Measurements from ENCODE around the gene AKAP6.

Gene AKAP6

GRCh38 chr14:32345311-32345791 is 16.3 kb downstream of the AKAP6 start:
- Histone ChIP-seq H3K27ac (ENCODE audit: insufficient read depth, low read length, poor library complexity, severe bottlenecking) (no peak overlapping the region), H3K4me3 (ENCODE audit: insufficient read depth, low read depth, low read length, poor library complexity, severe bottlenecking) (no peak overlapping the region), H3K4me1 (ENCODE audit: control insufficient read depth, insufficient read depth, low read length, poor library complexity, severe bottlenecking) (peaks cover 2% of the 10 kb centered on the region), H3K27me3 (replicated peaks; ENCODE audit: control insufficient read depth, insufficient read depth, low read length, poor library complexity, severe bottlenecking) (no peaks in the 10 kb centered on the region), H3K9me3 (ENCODE audit: control insufficient read depth, low read length) (no peaks in the 10 kb centered on the region), H3K36me3 (ENCODE audit: control insufficient read depth, insufficient read depth, low read length) (no peaks in the 10 kb centered on the region)
- no peak for DNase-seq

GRCh38 chr14:32349322-32349721 is 20.2 kb downstream of the AKAP6 start:
- no peaks in the 10 kb centered on the region for H3K4me1 ChIP-seq (ENCODE audit: control insufficient read depth, insufficient read depth, low read length, poor library complexity, severe bottlenecking)
- no peak overlapping the region for H3K4me3 ChIP-seq (ENCODE audit: insufficient read depth, low read depth, low read length, poor library complexity, severe bottlenecking)
- no peaks in the 10 kb centered on the region for H3K9me3 ChIP-seq (ENCODE audit: control insufficient read depth, low read length)
- no peak overlapping the region for H3K27ac ChIP-seq (ENCODE audit: insufficient read depth, low read length, poor library complexity, severe bottlenecking)
- DNase-seq, result no peak
- no peaks in the 10 kb centered on the region for H3K36me3 ChIP-seq (ENCODE audit: control insufficient read depth, insufficient read depth, low read length)
- H3K27me3 ChIP-seq (replicated peaks; ENCODE audit: control insufficient read depth, insufficient read depth, low read length, poor library complexity, severe bottlenecking), result no peaks in the 10 kb centered on the region

- Histone ChIP-seq H3K36me3 (ENCODE audit: control insufficient read depth, insufficient read depth, low read length) (no peaks in the 10 kb centered on the region), H3K27ac (ENCODE audit: insufficient read depth, low read length, poor library complexity, severe bottlenecking) (no peak overlapping the region), H3K4me3 (ENCODE audit: insufficient read depth, low read depth, low read length, poor library complexity, severe bottlenecking) (no peak overlapping the region), H3K27me3 (replicated peaks; ENCODE audit: control insufficient read depth, insufficient read depth, low read length, poor library complexity, severe bottlenecking) (no peaks in the 10 kb centered on the region), H3K9me3 (ENCODE audit: control insufficient read depth, low read length) (no peaks in the 10 kb centered on the region), H3K4me1 (ENCODE audit: control insufficient read depth, insufficient read depth, low read length, poor library complexity, severe bottlenecking) (no peaks in the 10 kb centered on the region)
- no peak for DNase-seq
Measured at GRCh38 chr14:32350020-32350419, 20.9 kb downstream of the AKAP6 start.

GRCh38 chr14:32352631-32353030 is 23.5 kb downstream of the AKAP6 start:
- no peak for DNase-seq
- Histone ChIP-seq H3K27me3 (replicated peaks; ENCODE audit: control insufficient read depth, insufficient read depth, low read length, poor library complexity, severe bottlenecking) (no peaks in the 10 kb centered on the region), H3K9me3 (ENCODE audit: control insufficient read depth, low read length) (no peaks in the 10 kb centered on the region)

GRCh38 chr14:32354716-32355115 is 25.6 kb downstream of the AKAP6 start:
- no peak overlapping the region for H3K27ac ChIP-seq (ENCODE audit: insufficient read depth, low read length, poor library complexity, severe bottlenecking)
- DNase-seq, result no peak

More at GRCh38 chr14:32352631-32353030, 23.5 kb downstream of the AKAP6 start:
- Histone ChIP-seq H3K27ac (ENCODE audit: insufficient read depth, low read length, poor library complexity, severe bottlenecking) (no peak overlapping the region), H3K4me1 (ENCODE audit: control insufficient read depth, insufficient read depth, low read length, poor library complexity, severe bottlenecking) (no peaks in the 10 kb centered on the region), H3K4me3 (ENCODE audit: insufficient read depth, low read depth, low read length, poor library complexity, severe bottlenecking) (no peak overlapping the region), H3K36me3 (ENCODE audit: control insufficient read depth, insufficient read depth, low read length) (no peaks in the 10 kb centered on the region)

GRCh38 chr14:32358781-32359180 is 29.7 kb downstream of the AKAP6 start:
- Histone ChIP-seq H3K9me3 (ENCODE audit: control insufficient read depth, low read length) (no peaks in the 10 kb centered on the region), H3K27ac (ENCODE audit: insufficient read depth, low read length, poor library complexity, severe bottlenecking) (no peak overlapping the region), H3K4me3 (ENCODE audit: insufficient read depth, low read depth, low read length, poor library complexity, severe bottlenecking) (no peak overlapping the region), H3K36me3 (ENCODE audit: control insufficient read depth, insufficient read depth, low read length) (no peaks in the 10 kb centered on the region), H3K4me1 (ENCODE audit: control insufficient read depth, insufficient read depth, low read length, poor library complexity, severe bottlenecking) (no peaks in the 10 kb centered on the region), H3K27me3 (replicated peaks; ENCODE audit: control insufficient read depth, insufficient read depth, low read length, poor library complexity, severe bottlenecking) (no peaks in the 10 kb centered on the region)
- DNase-seq, result no peak

More at GRCh38 chr14:32354716-32355115, 25.6 kb downstream of the AKAP6 start:
- Histone ChIP-seq H3K4me1 (ENCODE audit: control insufficient read depth, insufficient read depth, low read length, poor library complexity, severe bottlenecking) (no peaks in the 10 kb centered on the region), H3K27me3 (replicated peaks; ENCODE audit: control insufficient read depth, insufficient read depth, low read length, poor library complexity, severe bottlenecking) (no peaks in the 10 kb centered on the region), H3K36me3 (ENCODE audit: control insufficient read depth, insufficient read depth, low read length) (no peaks in the 10 kb centered on the region), H3K4me3 (ENCODE audit: insufficient read depth, low read depth, low read length, poor library complexity, severe bottlenecking) (no peak overlapping the region), H3K9me3 (ENCODE audit: control insufficient read depth, low read length) (no peaks in the 10 kb centered on the region)

- no peaks in the 10 kb centered on the region for H3K27me3 ChIP-seq (replicated peaks; ENCODE audit: control insufficient read depth, insufficient read depth, low read length, poor library complexity, severe bottlenecking)
- H3K4me3 ChIP-seq (ENCODE audit: insufficient read depth, low read depth, low read length, poor library complexity, severe bottlenecking), result no peak overlapping the region
- no peaks in the 10 kb centered on the region for H3K36me3 ChIP-seq (ENCODE audit: control insufficient read depth, insufficient read depth, low read length)
- no peaks in the 10 kb centered on the region for H3K9me3 ChIP-seq (ENCODE audit: control insufficient read depth, low read length)
- no peaks in the 10 kb centered on the region for H3K4me1 ChIP-seq (ENCODE audit: control insufficient read depth, insufficient read depth, low read length, poor library complexity, severe bottlenecking)
- no peak for DNase-seq
- H3K27ac ChIP-seq (ENCODE audit: insufficient read depth, low read length, poor library complexity, severe bottlenecking), result no peak overlapping the region
Measured at GRCh38 chr14:32361674-32362073, 32.6 kb downstream of the AKAP6 start.

- no peak for DNase-seq
- no peaks in the 10 kb centered on the region for H3K27me3 ChIP-seq (replicated peaks; ENCODE audit: control insufficient read depth, insufficient read depth, low read length, poor library complexity, severe bottlenecking)
- no peaks in the 10 kb centered on the region for H3K4me1 ChIP-seq (ENCODE audit: control insufficient read depth, insufficient read depth, low read length, poor library complexity, severe bottlenecking)
Measured at GRCh38 chr14:32363761-32364160, 34.7 kb downstream of the AKAP6 start.

GRCh38 chr14:32364941-32365340 is 35.8 kb downstream of the AKAP6 start:
- no peak for DNase-seq
- Histone ChIP-seq H3K4me1 (ENCODE audit: control insufficient read depth, insufficient read depth, low read length, poor library complexity, severe bottlenecking) (no peaks in the 10 kb centered on the region), H3K36me3 (ENCODE audit: control insufficient read depth, insufficient read depth, low read length) (no peaks in the 10 kb centered on the region), H3K4me3 (ENCODE audit: insufficient read depth, low read depth, low read length, poor library complexity, severe bottlenecking) (no peak overlapping the region), H3K27me3 (replicated peaks; ENCODE audit: control insufficient read depth, insufficient read depth, low read length, poor library complexity, severe bottlenecking) (no peaks in the 10 kb centered on the region), H3K9me3 (ENCODE audit: control insufficient read depth, low read length) (no peaks in the 10 kb centered on the region), H3K27ac (ENCODE audit: insufficient read depth, low read length, poor library complexity, severe bottlenecking) (no peak overlapping the region)

More at GRCh38 chr14:32363761-32364160, 34.7 kb downstream of the AKAP6 start:
- H3K27ac ChIP-seq (ENCODE audit: insufficient read depth, low read length, poor library complexity, severe bottlenecking), result no peak overlapping the region
- H3K36me3 ChIP-seq (ENCODE audit: control insufficient read depth, insufficient read depth, low read length), result no peaks in the 10 kb centered on the region
- H3K4me3 ChIP-seq (ENCODE audit: insufficient read depth, low read depth, low read length, poor library complexity, severe bottlenecking), result no peak overlapping the region
- H3K9me3 ChIP-seq (ENCODE audit: control insufficient read depth, low read length), result no peaks in the 10 kb centered on the region

- Histone ChIP-seq H3K27me3 (replicated peaks; ENCODE audit: control insufficient read depth, insufficient read depth, low read length, poor library complexity, severe bottlenecking) (no peaks in the 10 kb centered on the region), H3K27ac (ENCODE audit: insufficient read depth, low read length, poor library complexity, severe bottlenecking) (no peak overlapping the region), H3K9me3 (ENCODE audit: control insufficient read depth, low read length) (no peaks in the 10 kb centered on the region), H3K36me3 (ENCODE audit: control insufficient read depth, insufficient read depth, low read length) (no peaks in the 10 kb centered on the region), H3K4me3 (ENCODE audit: insufficient read depth, low read depth, low read length, poor library complexity, severe bottlenecking) (no peak overlapping the region), H3K4me1 (ENCODE audit: control insufficient read depth, insufficient read depth, low read length, poor library complexity, severe bottlenecking) (no peaks in the 10 kb centered on the region)
- DNase-seq, result no peak
Measured at GRCh38 chr14:32366256-32366879, 37.3 kb downstream of the AKAP6 start.

All from effector memory CD4-positive, alpha-beta T cell (primary cell).